B cell (primary cell): Measurements from ENCODE around the gene ZNF384. TPM values are rescaled to one million over a fixed set of nuclear protein-coding genes. Genes with fewer than 3 reads are reported as not detected.
A peak's percentile ranks its signal among the peaks of the same experiment; 100 is the strongest.

Source experiments
- ATAC-seq: fragments of 200-7000 bp; cut with Tn5 transposase; one replicate; pipeline ENCODE4 v1.10.0; 2021; ENCODE audit warnings: low read depth, mild to moderate bottlenecking, moderate number of reproducible peaks, moderate library complexity
- CTCF ChIA-PET: fragments of 350-600 bp; sonication (Branson Sonifier 250); formaldehyde crosslinking; loops from one replicate; lab custom pipeline; 2021; ENCODE audit warnings: antibody characterized with exemption, inconsistent platforms; lab: Charles Lee
- POLR2A ChIA-PET: fragments of 350-600 bp; sonication (Branson Sonifier 250); formaldehyde crosslinking; loops from one replicate; lab custom pipeline; 2021; ENCODE audit warnings: antibody characterized with exemption; lab: Charles Lee
- DNase-seq: peaks from one replicate; pipeline ENCODE4 v3.0.0; 2013
- H2AFZ ChIP-seq: 2 replicates; pipeline ENCODE4 v1.6.1; 2012; ENCODE audit warnings: mild to moderate bottlenecking, low read depth, low read length; ENCODE audit not compliant: insufficient read depth, poor library complexity, severe bottlenecking
- H3K27ac ChIP-seq, 2 donors: 1 replicate in 1 of 2; 2 replicates in 1 of 2; pipeline ENCODE4 v1.5.1; 2012 to 2013; ENCODE audit warnings: low read length in 2 of 2, mild to moderate bottlenecking in 2 of 2, moderate library complexity in 1 of 2
- H3K27me3 ChIP-seq, 4 experiments: fragments of 200-600 bp in 1 of 4; sonication (generic) in 1 of 4; replicated peaks in 1 of 4; 1 replicate in 2 of 4; 2 replicates in 2 of 4; pipeline versions ENCODE4 v1.6.1 to v1.7.0; 2013 to 2016; ENCODE audit warnings: low read length in 3 of 4, mild to moderate bottlenecking in 2 of 4, mixed read lengths in 1 of 4, moderate library complexity in 1 of 4; ENCODE audit not compliant: insufficient read depth in 4 of 4, control insufficient read depth in 3 of 4; ENCODE audit errors: control extremely low read depth in 1 of 4
- H3K36me3 ChIP-seq, 2 experiments: replicated peaks in 1 of 2; 1 replicate in 1 of 2; 2 replicates in 1 of 2; pipeline versions ENCODE4 v1.6.1 to v1.7.1; 2013; ENCODE audit warnings: low read length in 1 of 2; ENCODE audit not compliant: insufficient read depth in 2 of 2, control insufficient read depth in 1 of 2; ENCODE audit errors: control extremely low read depth in 1 of 2, extremely low read depth in 1 of 2
- H3K4me1 ChIP-seq, 2 donors: fragments of 200-600 bp in 1 of 2; sonication (generic) in 1 of 2; 1 replicate in 1 of 2; 2 replicates in 1 of 2; pipeline versions ENCODE4 v1.5.1 to v1.6.1; 2013 to 2017; ENCODE audit warnings: low read length in 2 of 2; ENCODE audit not compliant: control insufficient read depth in 2 of 2, insufficient read depth in 2 of 2
- H3K4me2 ChIP-seq: replicated peaks from 2 replicates; pipeline ENCODE3; 2012; ENCODE audit warnings: mild to moderate bottlenecking, low read depth, low read length; ENCODE audit not compliant: poor library complexity, severe bottlenecking
- H3K4me3 ChIP-seq, 5 experiments: fragments of 200-600 bp in 1 of 5; sonication (generic) in 1 of 5; 1 replicate in 3 of 5; 2 replicates in 2 of 5; pipeline versions ENCODE4 v1.5.1 to v1.7.0; 2011 to 2016; ENCODE audit warnings: low read length in 4 of 5, mild to moderate bottlenecking in 4 of 5, low read depth in 2 of 5, control low read depth in 1 of 5, moderate library complexity in 1 of 5; ENCODE audit not compliant: insufficient read depth in 1 of 5; ENCODE audit errors: control extremely low read depth in 1 of 5, extremely low read depth in 1 of 5
- H3K79me2 ChIP-seq: fragments of 200-600 bp; sonication (generic); one replicate; pipeline ENCODE4 v1.6.0; 2016; ENCODE audit warnings: low read length; ENCODE audit not compliant: control insufficient read depth, insufficient read depth
- H3K9ac ChIP-seq: fragments of 200-600 bp; sonication (generic); 2 replicates; pipeline ENCODE4 v1.6.1; 2017; ENCODE audit warnings: mild to moderate bottlenecking, low read length, moderate library complexity
- H3K9me3 ChIP-seq, 3 donors: one replicate each; pipeline versions ENCODE4 v1.6.1 to v1.7.1; 2013; ENCODE audit warnings: low read length in 2 of 3; ENCODE audit not compliant: control insufficient read depth in 2 of 3, insufficient read depth in 1 of 3; ENCODE audit errors: control extremely low read depth in 1 of 3
- H4K20me1 ChIP-seq: 2 replicates; pipeline ENCODE4 v1.6.0; 2012; ENCODE audit warnings: mild to moderate bottlenecking, low read length; ENCODE audit not compliant: insufficient read depth, control insufficient read depth, poor library complexity, severe bottlenecking
- H3K27ac Mint-ChIP-seq: one replicate; pipeline ENCODE4 v1.8.0; 2021; ENCODE audit warnings: mixed read lengths
- H3K27me3 Mint-ChIP-seq: one replicate; pipeline ENCODE4 v1.8.0; 2021; ENCODE audit warnings: mixed read lengths
- H3K4me1 Mint-ChIP-seq: one replicate; pipeline ENCODE4 v1.8.0; 2021; ENCODE audit warnings: mixed read lengths
- H3K4me3 Mint-ChIP-seq: one replicate; pipeline ENCODE4 v1.8.0; 2021; ENCODE audit warnings: mixed read lengths
- H3K9me3 Mint-ChIP-seq: one replicate; pipeline ENCODE4 v1.8.0; 2022; ENCODE audit warnings: mixed read lengths; ENCODE audit not compliant: insufficient read depth
- CTCF ChIP-seq: fragments of 200-600 bp; IDR thresholded peaks from one replicate; pipeline ENCODE4 v1.8.0; 2022; ENCODE audit warnings: antibody characterized with exemption, mild to moderate bottlenecking
- EZH2 ChIP-seq: IDR thresholded peaks from 2 replicates; pipeline ENCODE4 v1.6.1; 2012; ENCODE audit warnings: borderline replicate concordance, low read depth, mild to moderate bottlenecking, moderate library complexity, low read length; ENCODE audit not compliant: insufficient read depth, poor library complexity, severe bottlenecking
- WGBS: methylation state at CpG from one replicate; pipeline ENCODE4 v1.1.5; 2013; ENCODE audit warnings: missing lambda C conversion rate; ENCODE audit not compliant: insufficient coverage; 5-methylcytosine and 5-hydroxymethylcytosine counted together
- intact Hi-C: fragments of 100-400 bp; cut with micrococcal nuclease; formaldehyde crosslinking; loops from one replicate; pipeline ENCODE4 v1.10.0; 2022
- polyA minus RNA-seq: library from RNA; depleted of rRNA, polyadenylated mRNA; stranded (reverse); fragments of >200 nt; gene quantifications from 2 replicates; pipeline ENCODE4 v1.2.3, GENCODE V29; 2012
- polyA plus RNA-seq: library from polyadenylated mRNA; depleted of rRNA; stranded (reverse); fragments of >200 nt; gene quantifications from 2 replicates; pipeline ENCODE4 v1.2.3, GENCODE V29; 2012
- total RNA-seq, 2 donors: library from RNA; stranded (reverse); fragments of 120-200 nt in 1 of 2; gene quantifications; 1 replicate in 1 of 2; 2 replicates in 1 of 2; pipeline versions ENCODE4 v1.2.3 to v1.2.4, GENCODE V29; 2013 to 2022

Gene ZNF384
- 108 and 115 TPM in 2 replicates for total RNA-seq
- 23.7 TPM for total RNA-seq (2013)
- 64.8 and 83.4 TPM in 2 replicates for polyA plus RNA-seq
- polyA minus RNA-seq: 21.9 and 35.3 TPM in 2 replicates

- no peak for TF ChIP-seq CTCF
- no peak for TF ChIP-seq EZH2
- Mint-ChIP-seq H3K4me3 (peak within 1 kb of the TSS; percentile 94), H3K27ac (peak within 1 kb of the TSS; percentile 97), H3K4me1 (peaks cover 55% of the 10 kb centered on the region), H3K9me3 (no peaks in the 10 kb centered on the region), H3K27me3 (no peaks in the 10 kb centered on the region)
- H2AFZ ChIP-seq: peak within 1 kb of the TSS; percentile 92
- WGBS: under 1% methylated on average over 55 of the region's 72 CpGs
- H3K4me2 ChIP-seq: peak within 1 kb of the TSS; percentile 97
- ATAC-seq (peak; percentile 76), DNase-seq (peak; percentile 99)
- no peaks in the 10 kb centered on the region for H3K27me3 ChIP-seq
- no peaks in the 10 kb centered on the region for H3K9me3 ChIP-seq
- H3K4me3 ChIP-seq: peak within 1 kb of the TSS; percentile 53 to 95 (median 93)
- intact Hi-C loops: loop anchor here (1.0 to 2.0 kb wide), 7 partner anchors 26 to 133 kb away; partner anchors contain the start of genes CHD4, IFFO1, ING4 and MLF2
- peaks cover 28 to 29% of the 10 kb centered on the region in 2 donors for H3K4me1 ChIP-seq
- ChIA-PET CTCF (interaction anchor here (0.6 to 2.4 kb wide), 26 partner anchors 10 to 281 kb away, joined by 3 to 34 read pairs (median 5); partner anchors contain the start of genes COPS7A, ING4, LPAR5 and MLF2), POLR2A (interaction anchor here (0.6 to 2.7 kb wide), 24 partner anchors 9 to 310 kb away, joined by 3 to 51 read pairs (median 5); partner anchors contain the start of genes CDCA3, COPS7A, ING4 and LPAR5)
- peaks cover 9% of the 10 kb centered on the region for H4K20me1 ChIP-seq
- H3K9ac ChIP-seq: peak within 1 kb of the TSS; percentile 93
- H3K79me2 ChIP-seq: peaks cover 72% of the 10 kb centered on the region
- peaks cover 0 to 23% of the 10 kb centered on the region in 2 experiments for H3K36me3 ChIP-seq
- H3K27ac ChIP-seq: peak within 1 kb of the TSS; percentile 75 to 91
These were observed at the start of gene ZNF384 for GRCh38 chr12:6688999-6689882. Gene ZNF384, minus strand, starts transcription at chr12:6689375. Its CDS starts 9,855 bp downstream, at chr12:6679520.
